NCI-H510A (cell line): Measurements from ENCODE around the gene RABGGTA.
A peak's percentile ranks its signal among the peaks of the same experiment; 100 is the strongest.
"Not testable (repeated sequence)": the region's sequence is repeated elsewhere in the genome, so short reads cannot be mapped to it uniquely, and the experiment has no call there.

Source experiments
- DNase-seq: peaks from one replicate; lab custom pipeline; 2025; lab: John Stamatoyannopoulos, UW

Gene RABGGTA

DNA sequence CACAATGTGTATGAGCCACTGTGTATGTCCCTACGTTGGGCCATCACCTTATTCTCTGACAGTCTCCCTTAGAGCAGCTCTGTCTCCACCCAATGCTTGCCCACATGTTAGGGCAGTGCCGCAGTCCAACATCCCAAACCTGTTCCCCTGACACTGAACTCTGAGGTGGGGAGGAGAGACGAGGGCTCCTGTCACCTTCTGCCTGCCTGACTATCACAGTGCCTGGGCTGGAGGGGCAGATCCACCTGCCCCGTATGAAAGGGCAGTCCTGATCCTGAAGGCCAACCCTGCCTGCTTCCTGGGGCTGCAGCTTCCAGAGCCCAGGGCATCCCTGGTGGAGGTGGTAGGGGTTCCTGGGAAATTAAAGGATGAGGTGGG lies 10.6 kb downstream of the RABGGTA start:
- no peak for DNase-seq

DNA sequence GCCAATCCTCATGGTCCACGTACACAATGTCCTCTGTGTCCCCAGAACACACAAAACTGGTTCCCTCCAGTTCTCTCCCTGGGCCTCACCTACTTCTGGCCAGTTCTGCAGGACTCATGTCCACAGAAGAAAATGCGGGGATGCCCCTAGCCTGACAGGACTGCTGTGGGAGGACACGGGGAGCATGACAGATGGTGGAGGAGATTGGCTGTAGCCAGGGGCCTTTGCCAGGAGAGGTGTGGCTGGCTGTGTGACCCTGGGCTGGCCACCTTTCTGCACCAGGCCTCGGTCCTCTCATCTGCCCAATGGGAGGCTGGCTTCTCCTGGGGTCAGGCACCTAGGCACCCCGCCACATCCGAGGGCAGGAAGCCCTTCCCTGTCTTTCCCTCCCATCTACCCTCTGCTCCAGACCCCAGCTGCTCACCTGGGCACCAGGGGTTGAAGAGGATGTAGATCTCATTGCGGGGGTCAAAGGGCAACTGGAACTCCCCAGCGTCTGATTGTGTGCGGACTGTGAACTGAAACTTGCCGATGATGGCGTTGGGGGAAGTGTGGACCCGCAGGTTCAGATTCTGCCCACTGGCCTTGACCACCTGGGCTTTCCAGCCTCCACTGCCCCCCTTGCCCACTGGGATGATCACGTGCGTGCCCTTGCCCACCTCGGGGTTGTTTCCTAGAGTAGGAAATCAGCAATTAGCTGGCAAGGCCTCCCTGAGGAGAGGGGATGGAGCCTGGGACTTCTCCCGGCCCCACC lies 11.2 kb downstream of the RABGGTA start:
- DNase-seq: no peak

DNA sequence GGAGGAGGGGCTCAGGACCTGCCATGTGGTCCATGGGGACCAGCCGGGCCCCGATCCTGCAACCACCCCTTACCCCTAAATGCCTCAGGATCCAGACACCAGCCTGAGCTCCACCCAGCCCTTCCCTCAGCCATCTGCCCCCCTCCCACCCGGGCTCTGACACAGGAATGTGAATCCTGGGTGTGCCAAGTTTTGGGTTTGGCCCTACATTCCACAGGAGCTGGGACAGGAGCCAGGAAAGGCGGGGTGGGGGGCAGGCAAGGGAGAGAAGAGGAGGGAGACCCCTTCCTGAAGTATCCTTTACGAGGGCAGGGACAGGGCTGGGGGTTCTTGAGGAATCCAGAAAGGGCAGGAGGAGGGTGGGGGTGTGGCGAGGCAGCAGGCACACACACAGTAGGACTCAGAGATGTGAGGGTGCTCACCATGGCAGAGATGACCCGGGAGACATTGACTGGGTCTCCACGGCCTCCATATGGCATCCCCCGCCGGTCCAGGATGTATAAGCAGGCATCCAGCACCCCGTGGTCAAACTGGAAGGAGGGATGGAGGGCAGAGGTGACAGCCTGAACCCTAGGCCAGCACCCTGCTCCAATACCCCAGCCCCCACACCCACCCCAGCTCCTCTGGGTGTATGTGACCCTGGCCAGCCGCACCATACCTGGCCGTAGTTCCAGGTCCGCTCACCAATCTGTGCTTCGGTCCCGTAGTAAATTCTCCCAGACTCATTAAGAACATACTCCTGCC lies 11.9 kb downstream of the RABGGTA start:
- DNase-seq: no peak

DNA sequence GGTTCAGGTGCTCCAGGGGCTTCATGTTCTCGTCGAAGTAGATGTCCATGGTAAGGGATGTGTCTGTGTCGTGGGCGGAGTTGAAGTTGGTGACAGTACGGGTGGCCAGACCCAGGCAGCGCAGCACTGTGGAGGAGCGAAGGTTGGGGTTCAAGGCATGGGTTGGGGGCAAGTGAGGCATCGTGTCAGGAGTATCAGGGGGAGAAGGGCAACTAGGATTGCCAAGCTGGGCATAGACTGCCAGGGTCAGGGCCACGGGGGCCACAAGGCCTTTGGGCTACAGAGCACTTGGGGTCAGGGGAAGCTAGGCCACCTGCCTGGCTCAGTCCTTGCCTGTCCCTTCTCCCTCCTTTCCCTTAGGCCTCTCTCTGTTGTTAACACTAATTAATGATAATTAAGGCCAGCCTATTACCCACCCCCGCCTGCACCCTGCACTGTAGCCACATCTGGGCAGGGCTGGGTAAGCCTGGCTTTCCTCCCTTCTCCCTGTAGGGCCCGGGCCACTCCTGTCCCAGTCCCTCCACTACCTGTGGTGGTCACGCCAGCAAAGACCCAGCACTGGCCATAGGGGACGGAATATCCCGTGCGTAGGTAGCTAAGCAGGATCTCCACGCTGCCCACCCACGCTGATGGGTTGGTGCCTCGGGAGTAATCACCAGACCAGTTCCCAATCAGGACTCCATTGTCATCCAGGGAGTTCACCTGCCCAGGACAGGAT lies 12.7 kb downstream of the RABGGTA start:
- no peak for DNase-seq

DNA sequence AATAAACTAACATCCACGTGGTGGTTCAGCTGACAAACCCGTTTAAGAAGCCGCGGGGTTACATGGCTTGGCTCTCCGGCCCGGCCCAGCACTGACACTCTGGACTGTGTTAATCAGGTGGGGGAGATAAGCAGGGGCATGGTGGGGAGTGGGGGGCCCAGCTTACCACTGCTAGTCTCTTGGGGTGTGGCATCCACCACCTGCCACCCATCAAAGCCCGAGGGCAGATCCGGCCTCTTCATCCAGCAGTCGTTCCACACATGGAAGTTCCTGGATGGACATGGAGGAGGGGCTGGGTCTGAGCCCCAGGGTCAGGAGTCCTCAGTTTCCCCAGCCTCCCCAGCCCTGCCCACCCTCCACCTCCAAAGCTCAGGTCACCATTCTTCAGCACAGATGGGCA lies 13.3 kb downstream of the RABGGTA start:
- DNase-seq: no peak

DNA sequence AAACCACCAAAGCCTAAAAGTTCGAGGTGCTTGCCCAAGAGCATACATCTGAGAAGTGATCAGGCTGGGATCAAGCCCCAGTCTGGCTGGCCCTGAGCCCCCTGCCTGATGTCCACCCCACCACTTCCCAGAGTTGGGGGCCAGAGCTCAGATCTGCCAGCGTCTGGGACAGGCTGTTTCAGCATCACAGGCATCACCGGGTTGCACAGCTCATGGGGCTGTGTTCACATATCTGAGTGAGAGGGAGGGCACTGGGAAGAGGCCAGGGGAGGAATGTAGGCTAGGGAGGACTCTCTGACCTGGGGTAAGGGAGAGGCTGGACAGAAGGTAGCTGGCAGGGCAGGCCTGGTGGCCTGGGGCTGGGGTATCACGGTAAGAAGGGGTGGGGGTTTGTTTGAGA lies 14.4 kb downstream of the RABGGTA start:
- DNase-seq: no peak

DNA sequence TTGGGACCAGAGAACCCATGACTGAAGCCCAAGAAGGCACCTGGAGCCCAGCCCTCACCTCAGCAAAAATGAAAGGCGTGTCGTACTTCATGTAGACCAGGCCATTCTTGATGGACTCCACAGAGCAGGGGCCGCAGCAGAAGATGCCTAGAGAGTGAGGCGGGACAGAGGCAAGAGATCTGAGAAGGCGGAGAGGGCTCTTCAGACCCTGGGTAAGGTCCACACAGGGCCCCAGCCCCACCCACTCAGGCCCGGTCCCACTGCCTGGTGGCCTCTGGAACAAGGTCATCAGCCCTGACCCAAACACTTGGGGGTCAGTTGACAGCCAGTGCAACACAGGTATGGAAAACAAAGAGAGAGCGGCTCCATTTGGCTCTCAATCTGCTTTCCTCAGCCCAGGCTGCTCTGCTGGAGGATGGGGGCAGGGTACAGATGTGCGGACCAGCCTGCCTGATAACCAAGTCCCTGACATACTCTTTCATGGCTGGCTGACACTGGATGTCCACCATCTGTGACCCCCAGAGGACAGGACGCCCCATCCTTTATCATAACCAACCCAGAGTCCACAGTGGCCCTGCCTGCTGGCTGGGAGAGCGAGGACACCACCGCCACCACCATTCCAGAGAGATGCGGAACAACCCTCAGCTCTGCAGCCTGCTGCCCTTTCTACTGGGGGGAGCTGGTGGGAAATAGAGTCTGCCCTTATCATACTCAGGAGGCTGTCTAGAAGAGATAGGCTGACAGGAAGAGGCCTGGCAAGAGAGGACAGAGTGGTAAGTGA lies 15.3 kb downstream of the RABGGTA start:
- DNase-seq: no peak

DNA sequence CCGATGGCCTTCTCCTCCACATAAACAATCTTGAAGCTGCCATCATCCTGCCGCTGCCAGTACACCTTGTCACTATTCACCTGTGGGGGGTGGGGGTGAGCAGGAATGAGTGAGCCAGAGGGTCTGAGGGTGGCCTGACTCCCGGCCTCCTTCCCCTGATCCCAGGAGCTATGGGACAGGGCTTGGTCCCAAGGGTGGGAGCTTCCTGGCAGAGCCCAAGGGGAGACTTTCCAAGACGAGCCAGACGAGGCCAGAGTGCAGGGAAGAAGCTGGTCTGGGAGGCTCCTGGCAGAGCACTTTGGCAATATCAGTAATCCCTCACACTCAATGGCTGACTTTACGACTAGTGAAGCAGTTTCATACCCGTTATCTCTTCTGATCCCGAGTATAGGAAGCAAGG lies 16.0 kb downstream of the RABGGTA start:
- no peak for DNase-seq

DNA sequence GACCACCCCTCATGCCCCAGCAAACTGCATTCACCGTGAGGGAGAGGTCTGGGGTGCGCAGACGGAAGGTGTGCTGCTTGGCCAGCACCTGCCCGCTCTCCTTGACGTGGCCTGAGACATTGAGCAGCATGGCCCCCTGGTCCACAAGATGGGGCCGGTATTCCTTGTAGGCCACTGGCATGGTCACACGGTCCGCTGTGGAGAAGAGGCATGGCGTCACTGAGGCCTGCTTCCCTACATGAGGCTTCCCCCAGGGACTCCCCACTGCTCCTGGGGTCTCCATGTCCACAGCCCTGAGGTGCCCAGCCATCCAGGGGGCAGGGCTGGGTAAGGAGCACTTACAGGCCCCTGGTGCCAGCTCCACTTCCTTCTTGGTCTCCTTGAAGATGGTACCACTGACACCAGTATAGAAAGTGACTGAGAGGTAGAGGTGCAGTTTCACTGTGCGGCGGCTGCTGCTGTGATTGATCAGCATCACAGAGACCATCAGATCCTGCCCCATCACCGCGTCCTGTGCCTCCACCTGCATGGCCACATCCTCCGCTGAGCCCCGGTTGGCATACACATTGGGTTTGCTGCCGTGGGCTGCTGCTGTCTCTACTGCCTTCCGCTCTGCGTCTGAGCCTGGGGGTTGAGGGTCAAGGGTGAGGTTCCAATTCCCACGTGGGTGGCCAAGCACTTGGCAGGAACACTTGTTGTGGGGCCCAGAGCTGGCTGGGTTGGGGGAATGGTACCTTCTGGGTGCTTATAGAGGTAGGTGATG lies 16.6 kb downstream of the RABGGTA start:
- DNase-seq: no peak

DNA sequence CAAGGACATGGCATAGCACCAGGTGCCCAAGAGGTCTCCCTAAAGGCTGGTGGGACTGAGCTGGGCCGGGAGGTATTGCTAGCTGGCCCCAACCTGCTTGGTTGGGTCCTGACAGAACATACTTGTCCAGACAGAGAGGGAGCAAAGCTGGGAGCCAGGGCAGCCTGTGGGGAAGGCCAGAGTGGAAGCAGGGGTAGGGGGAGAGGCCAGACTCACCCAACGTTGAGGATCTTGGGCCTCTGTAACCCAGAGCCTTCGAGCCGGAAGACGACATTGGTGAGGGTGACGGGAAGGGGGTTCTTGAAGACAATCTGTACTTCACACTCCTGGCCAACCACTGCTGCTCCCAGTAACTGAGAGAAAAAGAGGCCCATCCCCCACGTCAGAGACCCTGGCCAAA lies 17.5 kb downstream of the RABGGTA start:
- no peak for DNase-seq

DNA sequence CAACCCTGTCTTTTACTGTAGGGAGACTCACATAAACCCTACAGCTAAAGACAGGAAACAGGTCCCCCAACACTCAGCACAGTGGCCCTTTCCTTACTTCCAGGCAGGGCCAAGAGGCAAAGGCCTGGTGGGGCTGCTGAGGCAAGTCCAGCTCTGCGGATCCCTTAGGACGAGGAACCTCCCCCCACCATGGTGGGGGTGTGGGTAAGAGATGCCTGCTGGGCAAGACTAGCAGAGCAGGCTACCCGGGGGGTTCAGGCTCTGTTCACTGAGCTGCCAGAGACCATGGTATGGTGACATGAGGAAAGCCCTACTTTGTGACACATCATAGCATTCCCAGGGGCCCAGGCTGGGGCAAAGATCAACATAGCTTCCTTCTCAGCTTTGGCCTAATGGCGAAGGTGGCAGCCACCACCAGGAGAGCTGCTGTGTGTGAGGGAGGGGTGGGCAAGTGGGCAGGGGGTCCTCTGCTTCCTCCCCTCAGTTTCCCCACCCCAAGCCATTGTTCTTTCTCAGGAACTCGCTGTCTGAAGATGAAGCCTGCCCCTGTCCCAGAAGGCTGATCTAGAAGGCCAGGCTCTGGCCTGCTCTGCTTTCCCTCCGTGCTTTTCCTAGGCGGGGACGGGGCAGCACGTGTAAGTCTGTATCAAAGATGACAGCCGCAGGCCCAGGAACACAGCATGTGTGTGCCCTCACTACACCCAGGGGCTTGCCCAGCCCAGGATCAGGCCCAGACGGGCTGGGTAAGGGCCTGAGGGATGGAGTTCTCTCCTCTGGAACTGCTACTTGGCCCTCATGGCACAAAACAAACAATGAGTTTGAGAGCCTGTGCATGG lies 18.9 kb downstream of the RABGGTA start:
- DNase-seq: no peak

DNA sequence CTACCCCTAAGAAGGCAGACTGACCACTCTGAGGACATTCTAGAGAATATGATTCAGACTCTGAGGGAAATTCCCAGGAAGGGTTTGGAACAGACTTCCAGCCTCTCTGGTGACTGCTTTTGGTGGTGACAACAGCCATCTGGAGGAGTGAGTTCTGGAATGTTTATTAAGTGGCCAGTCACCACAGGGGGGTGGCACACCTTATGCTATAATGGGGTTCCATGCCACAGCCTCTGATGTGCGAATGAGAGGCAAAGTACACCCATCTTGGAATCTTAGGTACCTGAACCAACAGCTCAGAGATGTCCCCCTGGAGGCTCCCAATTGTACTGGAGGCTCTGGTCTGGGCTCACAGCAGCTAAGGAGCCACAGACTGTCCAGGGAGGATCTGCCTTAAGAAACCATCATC lies 19.5 kb downstream of the RABGGTA start:
- no peak for DNase-seq

DNA sequence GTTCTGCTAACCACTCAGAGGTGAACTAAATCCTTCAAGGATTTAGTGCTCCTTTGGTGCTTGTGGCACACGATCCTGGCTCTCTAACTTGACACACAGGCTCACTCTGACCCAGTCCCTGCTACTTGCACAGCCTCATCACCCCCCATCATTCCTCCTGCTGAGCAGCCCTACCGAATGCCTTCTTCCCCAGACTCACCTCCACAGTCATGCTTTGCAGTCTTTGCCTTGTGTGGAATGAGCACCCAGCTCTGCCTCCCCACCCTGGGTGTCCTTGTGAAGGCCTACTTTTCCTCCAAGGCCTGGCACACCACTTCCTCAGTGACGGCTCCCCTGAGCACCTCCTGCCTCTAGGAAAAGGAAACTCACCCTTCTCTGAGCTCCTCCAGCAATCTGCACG lies 21.0 kb downstream of the RABGGTA start:
- no peak for DNase-seq

DNA sequence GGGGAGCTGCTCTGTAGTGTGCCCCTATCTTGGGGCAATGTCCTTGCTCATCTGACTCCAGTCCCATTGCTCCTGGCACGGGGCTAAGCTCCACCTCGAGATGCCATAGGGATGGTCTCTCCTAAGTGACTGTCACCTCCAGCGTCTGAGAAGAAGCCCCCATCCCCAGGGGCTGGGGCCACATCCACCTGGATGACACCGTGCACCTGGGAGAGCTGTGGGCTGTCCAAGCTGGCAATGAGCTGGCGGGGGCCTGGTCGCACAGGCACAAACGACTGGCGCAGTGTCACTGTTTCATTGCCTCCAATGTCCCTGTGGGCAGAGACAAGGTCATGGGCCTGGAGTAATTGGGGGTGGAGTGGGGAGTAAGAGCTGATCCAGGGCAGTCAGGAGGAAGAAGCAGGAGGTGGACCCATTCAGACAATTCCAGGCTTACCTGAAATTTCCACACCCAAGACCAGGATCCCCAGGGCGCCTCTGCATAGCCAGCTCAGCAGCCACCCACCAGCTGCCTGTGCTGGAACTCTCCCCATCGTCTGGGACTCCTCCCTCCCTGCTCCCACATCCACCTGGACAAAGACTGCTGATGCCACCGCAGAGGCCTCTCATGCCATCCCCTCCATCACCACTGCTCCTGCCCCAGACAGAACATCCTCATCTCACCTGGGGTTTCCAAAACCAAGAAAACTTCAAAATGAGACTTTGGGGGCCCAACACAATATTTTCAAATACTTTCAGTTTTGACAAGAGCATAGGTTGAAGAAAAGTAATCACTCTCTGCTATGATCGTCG lies 22.0 kb downstream of the RABGGTA start:
- DNase-seq: no peak

DNA sequence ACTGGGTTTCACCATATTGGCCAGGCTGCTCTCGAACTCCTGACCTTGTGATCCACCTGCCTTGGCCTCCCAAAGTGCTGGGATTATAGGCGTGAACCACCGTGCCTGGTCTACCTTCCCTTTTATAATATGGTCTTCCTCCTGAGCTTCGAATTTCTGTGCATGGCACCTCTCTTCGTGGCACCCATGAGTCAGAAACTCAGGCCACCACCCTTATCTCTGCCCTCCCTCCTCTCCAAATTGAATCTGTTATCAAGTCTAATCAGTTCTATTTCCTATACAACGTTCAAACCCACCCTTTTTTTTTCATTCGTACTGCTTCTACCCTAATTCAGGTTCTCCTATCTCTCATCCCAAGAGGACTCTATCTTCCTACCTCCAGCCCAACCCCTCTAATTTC lies 24.0 kb downstream of the RABGGTA start:
- no peak for DNase-seq

DNA sequence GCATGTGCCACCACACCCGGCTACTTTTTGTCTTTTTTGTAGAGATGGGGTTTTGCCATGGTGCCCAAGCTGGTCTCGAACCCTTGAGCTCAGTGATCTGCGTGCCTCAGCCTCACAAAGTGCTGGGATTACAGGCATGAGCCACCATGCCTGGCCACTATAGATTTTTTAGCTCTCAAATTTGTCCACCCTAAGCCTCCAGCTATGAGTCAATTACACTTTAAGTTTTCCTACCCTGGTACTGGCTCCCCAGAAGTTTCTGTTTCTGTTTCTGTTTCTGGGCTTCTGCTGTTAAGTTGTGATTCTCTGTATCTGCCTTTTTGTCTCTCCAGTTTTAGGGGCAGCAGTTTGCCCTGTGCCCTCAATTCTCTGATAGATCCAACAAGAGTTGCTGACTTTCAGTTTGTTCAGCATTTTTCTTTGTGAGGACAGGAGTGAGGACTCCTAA lies 24.6 kb downstream of the RABGGTA start:
- no peak for DNase-seq

DNA sequence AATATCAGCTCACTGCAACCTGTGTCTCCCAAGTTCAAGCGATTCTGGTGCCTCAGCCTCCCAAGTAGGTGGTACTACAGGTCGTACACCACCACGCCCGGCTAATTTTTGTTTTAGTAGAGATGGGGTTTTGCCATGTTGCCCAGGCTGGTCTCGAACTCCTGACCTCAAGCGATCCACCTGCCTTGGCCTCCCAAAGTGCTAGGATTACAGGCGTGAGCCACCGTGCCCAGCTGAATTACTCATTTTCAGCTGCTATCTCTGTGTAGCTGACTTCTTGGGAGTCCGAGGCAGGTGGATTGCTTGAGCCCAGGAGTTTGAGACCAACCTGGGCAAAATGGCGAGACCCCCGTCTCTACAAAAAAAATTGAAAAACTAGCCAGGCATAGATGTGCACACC lies 26.0 kb downstream of the RABGGTA start:
- not testable (repeated sequence) for DNase-seq

DNA sequence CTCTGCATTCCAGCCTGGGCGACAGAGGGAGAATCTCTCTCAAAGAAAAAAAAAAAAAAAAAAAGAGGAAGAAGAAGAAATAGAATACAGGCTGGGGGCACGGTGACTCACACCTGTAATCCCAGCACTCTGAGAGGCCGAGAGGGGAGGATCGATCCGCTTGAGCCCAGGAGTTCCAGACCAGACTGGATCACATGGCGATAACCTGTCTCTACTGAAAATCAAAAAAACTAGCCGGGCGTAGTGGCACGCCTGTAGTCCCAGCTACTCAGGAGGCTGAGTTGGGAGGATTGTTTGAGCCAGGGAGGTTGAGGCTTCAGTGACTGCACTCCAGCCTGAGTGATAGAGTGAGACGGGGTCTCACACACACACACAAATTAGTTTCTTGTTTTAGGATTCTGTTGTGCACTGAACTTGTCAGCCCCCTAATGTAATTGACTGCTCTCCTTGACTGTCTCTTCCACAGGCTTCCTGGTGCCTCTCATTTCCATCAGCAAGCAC lies 28.0 kb downstream of the RABGGTA start:
- no peak for DNase-seq

DNA sequence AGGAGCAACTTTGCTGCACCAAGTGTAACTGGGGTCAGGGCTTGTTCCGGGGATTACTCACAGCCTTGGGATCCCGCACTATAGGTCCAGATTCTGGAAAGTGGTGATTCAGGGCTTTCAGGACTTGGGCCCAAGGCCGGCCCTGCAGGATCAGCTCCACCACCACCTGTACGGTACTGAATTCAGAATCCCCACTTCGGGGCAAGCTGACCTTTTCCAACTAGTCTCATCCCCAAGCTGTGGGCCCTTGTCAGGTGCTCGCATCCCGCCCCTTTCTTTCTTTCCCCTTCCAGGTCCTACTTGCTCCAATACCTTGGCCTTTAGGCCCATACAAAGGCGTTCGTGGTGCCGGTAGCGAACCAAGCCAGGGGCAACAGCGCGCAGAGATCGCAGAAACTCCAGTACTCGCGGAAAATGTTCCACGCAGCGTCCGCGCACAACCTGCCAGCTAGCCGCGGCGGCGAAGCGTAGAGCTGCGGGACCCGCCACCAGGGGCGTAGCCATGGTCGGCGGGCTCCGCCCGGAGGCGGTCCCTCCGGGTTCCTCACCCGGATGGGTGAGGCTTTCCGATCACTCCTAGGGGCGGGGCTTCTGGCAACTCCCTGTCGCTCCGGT lies 29.5 kb downstream of the RABGGTA start:
- DNase-seq: peak; percentile 93
